ENCODE results near the gene CNOT3. TPM values are rescaled to one million over a fixed set of nuclear protein-coding genes. Genes with fewer than 3 reads are reported as not detected.
"Not testable (repeated sequence)": the region's sequence is repeated elsewhere in the genome, so short reads cannot be mapped to it uniquely, and the experiment has no call there.

The CNOT3 gene
- 63.3 to 70.6 TPM (median 67.6 TPM) in 3 replicates for total RNA-seq

- TF ChIP-seq CTCF (IDR thresholded peaks at IDR 0.05; ENCODE audit: unreplicated experiment), result peak; percentile 33
- no peak for DNase-seq (ENCODE audit: low spot score in 2 of 2, unreplicated experiment in 2 of 2)
- H3K9me3 Mint-ChIP-seq, result no peaks in the 10 kb centered on the region
- H3K36me3 Mint-ChIP-seq, result peaks cover 4% of the 10 kb centered on the region
- H3K4me3 Mint-ChIP-seq, result peak within 1 kb of the TSS; percentile 90
- peaks cover 23% of the 10 kb centered on the region for H3K4me1 Mint-ChIP-seq
- H3K27ac Mint-ChIP-seq, result peak within 1 kb of the TSS; percentile 97
- H3K27me3 Mint-ChIP-seq (ENCODE audit: low read depth), result peaks cover 8% of the 10 kb centered on the region
Measured at GRCh38 chr19:54137699-54138488, at the start of gene CNOT3. TSS of gene CNOT3 (plus strand) at chr19:54137762. CDS start at chr19:54142979, 5,217 bp downstream.

- peaks cover 4% of the 10 kb centered on the region for H3K9me3 Mint-ChIP-seq
- no peak overlapping the region for H3K4me3 Mint-ChIP-seq
- H3K27me3 Mint-ChIP-seq (ENCODE audit: low read depth), result peaks cover 50% of the 10 kb centered on the region
- H3K36me3 Mint-ChIP-seq, result no peaks in the 10 kb centered on the region
- H3K4me1 Mint-ChIP-seq, result peaks cover 4% of the 10 kb centered on the region
- no peak for TF ChIP-seq CTCF (IDR thresholded peaks at IDR 0.05; ENCODE audit: unreplicated experiment)
- DNase-seq (ENCODE audit: low spot score in 2 of 2, unreplicated experiment in 2 of 2), result no peak
- H3K27ac Mint-ChIP-seq, result no peak overlapping the region
Measured at GRCh38 chr19:54094426-54095000, 43.0 kb upstream of the CNOT3 start.

- H3K27me3 Mint-ChIP-seq (ENCODE audit: low read depth), result peaks cover 48% of the 10 kb centered on the region
- no peak overlapping the region for H3K27ac Mint-ChIP-seq
- no peak for TF ChIP-seq CTCF (IDR thresholded peaks at IDR 0.05; ENCODE audit: unreplicated experiment)
- DNase-seq (ENCODE audit: low spot score in 2 of 2, unreplicated experiment in 2 of 2), result no peak
- peaks cover 4% of the 10 kb centered on the region for H3K4me1 Mint-ChIP-seq
- H3K36me3 Mint-ChIP-seq, result no peaks in the 10 kb centered on the region
- H3K9me3 Mint-ChIP-seq, result peaks cover 4% of the 10 kb centered on the region
- H3K4me3 Mint-ChIP-seq, result no peak overlapping the region
Measured at GRCh38 chr19:54095136-54095858, 42.3 kb upstream of the CNOT3 start.

GRCh38 chr19:54095859-54096616 lies 41.5 kb upstream of the CNOT3 start:
- H3K4me1 Mint-ChIP-seq, H3K27ac Mint-ChIP-seq, H3K36me3 Mint-ChIP-seq, H3K9me3 Mint-ChIP-seq: not testable (repeated sequence)
- DNase-seq (ENCODE audit: low spot score in 2 of 2, unreplicated experiment in 2 of 2), result peak in 1 of 2 experiments; percentile 65
- peak overlapping the region; percentile 56 for H3K4me3 Mint-ChIP-seq
- H3K27me3 Mint-ChIP-seq (ENCODE audit: low read depth), result peaks cover 45% of the 10 kb centered on the region

GRCh38 chr19:54096617-54097106 lies 40.9 kb upstream of the CNOT3 start:
- no peak for DNase-seq (ENCODE audit: low spot score in 2 of 2, unreplicated experiment in 2 of 2)
- TF ChIP-seq CTCF (IDR thresholded peaks at IDR 0.05; ENCODE audit: unreplicated experiment), result no peak
- Mint-ChIP-seq H3K36me3 (no peaks in the 10 kb centered on the region), H3K27me3 (ENCODE audit: low read depth) (peaks cover 42% of the 10 kb centered on the region), H3K4me1 (peaks cover 4% of the 10 kb centered on the region), H3K9me3 (peaks cover 4% of the 10 kb centered on the region), H3K27ac (no peak overlapping the region), H3K4me3 (peak overlapping the region; percentile 48)
